H54 (cell line): ENCODE data around the gene PLEKHA5.
"Not testable (repeated sequence)": the region's sequence is repeated elsewhere in the genome, so short reads cannot be mapped to it uniquely, and the experiment has no call there.

Experiments used
- DNase-seq: peaks from one replicate; pipeline ENCODE4 v3.0.0; 2011; ENCODE audit warnings: low spot score, mixed read lengths; ENCODE audit not compliant: insufficient read length
- FAIRE-seq: peaks from 3 replicates; lab custom pipeline; 2011; peaks lifted over from hg19 to GRCh38; lab: Jason Lieb, UNC
- POLR2A ChIP-seq: IDR thresholded peaks from 2 replicates; pipeline ENCODE4 v1.6.1; 2011; ENCODE audit warnings: low read depth, mild to moderate bottlenecking, low read length

The PLEKHA5 gene

GRCh38 chr12:19394385-19394784 lies 264.9 kb downstream of the PLEKHA5 start:
- DNase-seq = no peak
- TF ChIP-seq POLR2A = no peak
- no peak for FAIRE-seq

GRCh38 chr12:19397534-19397933 lies 268.0 kb downstream of the PLEKHA5 start:
- no peak for FAIRE-seq
- TF ChIP-seq POLR2A = no peak
- no peak for DNase-seq

DNA sequence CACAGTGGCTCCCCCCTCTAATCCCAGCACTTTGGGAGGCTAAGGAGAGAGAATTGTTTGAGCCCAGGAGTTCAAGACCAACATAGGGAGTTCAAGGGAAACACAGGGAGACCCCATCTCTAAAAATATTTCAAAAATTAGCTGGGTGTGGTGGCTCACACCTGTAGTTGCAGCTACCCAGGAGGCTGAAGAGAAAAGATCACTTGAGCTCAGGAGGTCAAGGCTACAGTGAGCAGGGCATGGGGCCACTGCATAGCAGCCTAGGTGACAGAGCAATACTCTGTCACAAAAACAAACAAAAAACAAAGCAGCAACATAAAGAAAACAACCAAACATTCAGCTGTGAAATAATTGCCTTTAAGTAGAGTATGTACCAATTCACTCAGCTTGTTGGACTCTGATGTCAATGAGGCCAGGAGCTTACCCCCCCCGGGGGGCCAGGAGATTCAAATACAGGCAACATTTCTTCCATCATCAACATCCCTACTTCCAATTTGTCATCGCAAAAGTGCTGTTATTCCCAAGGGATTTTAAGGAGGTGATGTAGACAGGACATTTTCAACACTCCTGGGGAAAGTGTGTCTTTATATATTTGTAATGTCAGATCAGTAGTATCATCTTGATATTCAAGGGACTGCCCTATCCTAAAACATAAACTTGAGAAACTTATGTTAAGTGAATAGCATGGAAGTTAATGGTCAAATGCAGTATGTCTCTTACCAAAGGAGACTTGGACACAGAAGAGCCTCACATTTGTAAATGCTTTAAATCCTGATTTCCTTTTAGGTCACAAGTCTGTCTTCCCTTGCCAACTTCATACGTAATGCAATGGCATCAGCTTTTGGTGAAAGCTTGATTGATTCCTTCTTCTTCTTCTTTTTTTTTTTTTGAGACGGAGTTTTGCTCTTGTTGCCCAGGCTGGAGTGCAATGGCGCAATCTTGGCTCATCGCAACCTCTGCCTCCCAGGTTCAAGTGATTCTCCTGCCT lies 269.1 kb downstream of the PLEKHA5 start:
- TF ChIP-seq POLR2A = no peak
- DNase-seq (no peak), FAIRE-seq (no peak)

GRCh38 chr12:19400649-19401285 lies 271.2 kb downstream of the PLEKHA5 start:
- FAIRE-seq, DNase-seq: not testable (repeated sequence)

DNA sequence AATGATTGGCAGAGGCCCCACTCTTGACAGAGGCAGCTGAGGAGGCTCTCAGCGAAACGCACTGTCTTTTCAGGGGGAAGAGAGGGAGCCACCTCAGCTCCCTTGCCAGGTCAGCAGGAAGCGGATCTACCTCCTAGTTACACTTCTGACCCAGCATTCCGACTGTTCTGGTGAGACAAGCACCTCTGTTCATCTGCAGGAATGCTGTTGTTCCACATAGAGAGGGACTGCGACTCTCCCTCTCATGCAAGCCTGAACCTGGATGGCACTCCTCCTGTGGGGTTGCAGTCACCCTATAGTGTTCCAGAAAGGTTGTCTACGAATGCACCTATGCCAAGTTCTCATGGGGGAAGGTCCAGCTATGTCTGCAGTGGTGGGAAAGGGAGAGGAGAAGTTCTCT lies 272.7 kb downstream of the PLEKHA5 start:
- TF ChIP-seq POLR2A = no peak
- FAIRE-seq (no peak), DNase-seq (no peak)

DNA sequence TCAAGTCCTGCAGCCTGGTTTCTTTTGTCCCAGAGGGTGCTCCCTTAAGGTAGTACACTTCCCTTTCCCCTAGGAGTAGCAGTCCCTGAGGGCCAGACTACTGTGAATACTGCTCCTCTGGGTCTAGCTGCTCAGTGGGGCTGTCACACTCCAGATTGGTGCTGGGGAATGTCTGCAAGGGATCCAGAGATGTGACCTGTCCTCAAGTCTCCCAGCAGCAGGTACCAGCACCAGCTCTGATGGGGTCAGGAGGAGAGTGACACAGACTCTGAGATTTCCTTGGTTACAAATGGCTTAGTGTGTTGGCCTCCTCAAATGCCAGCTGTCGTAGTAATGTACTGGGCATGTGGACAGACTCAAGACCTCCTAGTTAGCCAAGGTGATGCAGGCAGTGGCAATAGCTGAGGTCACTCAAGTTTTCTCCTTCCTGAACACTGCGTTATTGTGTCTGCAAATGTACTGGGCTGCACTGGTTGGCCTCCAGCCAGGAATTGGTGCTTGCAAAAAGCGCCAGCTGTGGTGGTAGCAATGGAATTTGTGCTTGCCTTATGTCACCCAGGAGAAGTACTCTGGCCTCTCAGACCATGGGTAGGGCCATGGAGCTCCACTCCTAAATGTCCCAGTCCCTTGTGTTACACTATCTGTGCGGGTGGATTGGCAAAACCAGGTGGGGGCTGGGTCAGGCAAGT lies 273.4 kb downstream of the PLEKHA5 start:
- no peak for FAIRE-seq
- no peak for TF ChIP-seq POLR2A

DNA sequence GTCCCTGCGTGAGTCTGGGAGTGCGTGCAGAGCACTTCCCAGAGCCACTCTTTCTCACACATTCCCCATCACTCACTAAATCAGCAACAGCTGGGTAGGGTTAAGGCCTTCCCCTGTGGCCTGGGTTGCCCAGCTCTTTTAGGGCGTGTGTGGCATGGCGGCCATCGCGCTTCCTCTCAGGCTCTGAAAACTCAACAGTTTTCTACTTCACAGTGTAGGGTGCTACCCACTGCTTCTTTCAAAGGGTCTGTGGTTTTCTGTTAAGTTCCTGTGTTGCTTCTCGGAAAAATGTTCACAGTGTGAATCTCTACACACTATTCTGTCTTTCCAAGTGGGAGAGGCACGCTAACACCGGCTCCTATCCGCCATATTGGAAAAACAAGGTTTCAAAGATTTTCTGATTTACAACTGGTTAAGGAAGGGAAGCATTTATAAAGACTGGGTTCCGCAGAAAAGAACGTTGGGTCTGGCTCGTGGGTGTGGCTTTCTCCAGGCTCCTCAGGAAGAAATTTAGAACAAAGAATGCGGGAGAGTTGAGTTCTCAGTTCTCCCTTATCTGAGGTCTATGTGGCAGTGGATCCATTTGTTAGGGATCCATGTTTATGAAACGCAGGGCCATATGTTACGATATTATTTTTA lies 274.8 kb downstream of the PLEKHA5 start:
- TF ChIP-seq POLR2A = no peak
- no peak for FAIRE-seq
- no peak for DNase-seq

More for the DNA sequence above, 273.4 kb downstream of the PLEKHA5 start:
- no peak for DNase-seq

- FAIRE-seq = no peak
- TF ChIP-seq POLR2A = no peak
- no peak for DNase-seq
Observed at GRCh38 chr12:19409376-19409775, 279.8 kb downstream of the PLEKHA5 start.

- FAIRE-seq (no peak), DNase-seq (no peak)
- TF ChIP-seq POLR2A = no peak
Observed at GRCh38 chr12:19410211-19410610, 280.7 kb downstream of the PLEKHA5 start.

DNA sequence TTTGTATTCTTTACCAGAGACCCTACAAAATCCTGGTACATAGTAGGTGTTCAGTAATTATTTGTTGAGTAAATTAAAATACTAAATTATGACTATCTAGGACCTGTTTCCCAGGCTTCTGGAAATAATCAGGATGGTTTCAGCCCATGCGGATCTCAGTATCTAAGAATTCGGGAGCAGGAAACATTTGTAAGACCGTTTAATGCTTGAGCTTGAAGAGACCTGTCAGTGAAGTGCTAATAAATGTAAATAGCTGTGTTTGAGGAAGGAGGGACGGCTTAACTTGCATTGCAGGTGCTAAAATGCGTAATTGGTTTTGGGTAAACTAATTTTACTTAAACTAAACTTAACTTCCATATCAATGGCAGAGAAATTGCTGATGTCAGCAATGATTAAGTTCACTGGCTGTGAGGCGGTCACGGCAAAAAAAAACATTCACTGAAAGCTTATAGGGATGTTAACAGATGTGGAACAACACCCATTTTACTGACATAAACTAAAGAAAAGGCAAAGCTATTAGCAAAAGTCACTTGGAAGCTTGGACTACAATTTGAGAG lies 281.2 kb downstream of the PLEKHA5 start:
- DNase-seq (no peak), FAIRE-seq (no peak)
- TF ChIP-seq POLR2A = no peak

DNA sequence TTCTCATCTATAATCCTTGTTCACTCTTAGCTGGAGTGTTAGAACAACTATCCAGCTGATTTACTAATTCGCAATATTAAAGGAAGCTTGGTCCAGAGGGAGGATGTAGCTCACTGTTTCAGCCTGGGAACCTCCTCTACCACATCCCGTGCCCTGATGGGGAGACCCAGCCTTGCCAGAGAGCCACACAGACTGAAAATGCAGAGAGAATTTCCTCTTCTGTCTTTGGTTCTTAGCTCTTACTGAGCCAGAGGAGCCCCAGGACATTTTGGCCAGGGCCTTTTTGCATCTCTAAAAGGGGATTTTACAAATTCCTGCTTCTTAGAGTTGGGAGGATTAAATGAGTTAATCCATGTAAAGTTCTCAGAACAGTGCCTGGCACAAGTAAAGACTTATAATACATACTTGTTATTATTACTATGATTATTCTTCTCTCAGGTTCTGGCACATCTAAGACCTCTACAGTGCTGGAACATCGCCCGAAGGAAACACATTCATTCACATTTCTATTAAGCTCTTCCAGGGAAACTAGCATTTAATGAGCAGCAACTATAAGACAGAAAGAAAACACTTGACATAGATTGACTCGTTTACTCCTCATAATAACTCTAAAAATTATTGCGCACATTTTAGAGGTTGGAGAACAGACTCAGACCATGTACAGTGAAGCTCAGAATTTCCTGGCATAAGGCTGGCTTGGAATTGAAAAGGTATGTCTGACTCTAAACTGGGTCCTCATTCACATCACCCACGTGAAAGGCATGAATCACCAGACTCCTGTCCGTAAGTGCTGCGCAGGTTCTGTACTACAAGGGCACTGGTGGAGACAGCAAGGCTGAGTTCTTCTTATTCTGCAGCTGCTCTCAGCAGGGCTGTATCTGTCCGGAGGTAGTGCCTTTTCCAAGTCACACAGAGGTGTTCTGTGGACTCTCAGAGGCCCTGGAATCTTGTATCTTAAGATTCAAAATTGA lies 282.0 kb downstream of the PLEKHA5 start:
- TF ChIP-seq POLR2A = no peak
- FAIRE-seq = no peak
- no peak for DNase-seq

GRCh38 chr12:19412844-19413243 lies 283.3 kb downstream of the PLEKHA5 start:
- FAIRE-seq = no peak
- DNase-seq = no peak
- no peak for TF ChIP-seq POLR2A

DNA sequence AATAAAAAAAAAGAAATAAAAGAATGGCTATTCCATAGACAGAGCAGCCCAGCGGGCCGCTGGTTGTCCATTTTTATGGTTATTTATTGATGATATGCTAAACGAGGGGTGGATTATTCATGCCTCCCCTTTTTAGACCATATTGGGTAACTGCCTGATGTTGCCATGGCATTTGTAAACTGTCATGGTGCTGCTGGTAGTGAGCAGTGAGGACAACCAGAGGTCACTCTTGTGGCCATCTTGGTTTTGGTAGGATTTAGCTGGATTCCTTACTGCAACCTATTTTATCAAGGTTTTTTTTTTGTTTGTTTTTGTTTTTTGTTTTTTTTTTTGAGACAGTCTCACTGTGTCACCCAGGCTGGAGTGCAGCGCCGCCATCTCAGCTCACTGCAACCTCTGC lies 284.0 kb downstream of the PLEKHA5 start:
- not testable (repeated sequence) for FAIRE-seq

More for the DNA sequence above, 284.0 kb downstream of the PLEKHA5 start:
- DNase-seq = not testable (repeated sequence)
